ENCODE results near the gene SV2C.

DNA sequence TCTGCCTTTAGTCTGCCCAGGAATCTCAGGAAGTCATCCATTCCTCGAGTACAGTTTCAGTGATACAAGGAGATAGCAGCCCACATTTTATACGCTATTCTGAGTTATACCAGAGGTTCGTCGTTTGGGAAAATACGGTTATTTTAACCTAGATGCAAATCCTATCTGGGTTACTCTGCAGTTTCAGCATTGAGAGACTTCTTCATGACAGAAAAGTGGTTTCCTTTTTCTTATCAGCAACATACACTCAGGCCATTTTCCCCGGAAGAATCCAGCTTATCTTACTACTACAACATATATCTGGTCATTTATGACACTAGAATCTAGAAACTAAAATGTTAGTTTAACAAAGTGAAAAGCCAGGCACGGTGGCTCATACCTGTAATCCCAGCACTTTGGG is 236.5 kb downstream of the SV2C start:
- TF ChIP-seq, protein P1, sequence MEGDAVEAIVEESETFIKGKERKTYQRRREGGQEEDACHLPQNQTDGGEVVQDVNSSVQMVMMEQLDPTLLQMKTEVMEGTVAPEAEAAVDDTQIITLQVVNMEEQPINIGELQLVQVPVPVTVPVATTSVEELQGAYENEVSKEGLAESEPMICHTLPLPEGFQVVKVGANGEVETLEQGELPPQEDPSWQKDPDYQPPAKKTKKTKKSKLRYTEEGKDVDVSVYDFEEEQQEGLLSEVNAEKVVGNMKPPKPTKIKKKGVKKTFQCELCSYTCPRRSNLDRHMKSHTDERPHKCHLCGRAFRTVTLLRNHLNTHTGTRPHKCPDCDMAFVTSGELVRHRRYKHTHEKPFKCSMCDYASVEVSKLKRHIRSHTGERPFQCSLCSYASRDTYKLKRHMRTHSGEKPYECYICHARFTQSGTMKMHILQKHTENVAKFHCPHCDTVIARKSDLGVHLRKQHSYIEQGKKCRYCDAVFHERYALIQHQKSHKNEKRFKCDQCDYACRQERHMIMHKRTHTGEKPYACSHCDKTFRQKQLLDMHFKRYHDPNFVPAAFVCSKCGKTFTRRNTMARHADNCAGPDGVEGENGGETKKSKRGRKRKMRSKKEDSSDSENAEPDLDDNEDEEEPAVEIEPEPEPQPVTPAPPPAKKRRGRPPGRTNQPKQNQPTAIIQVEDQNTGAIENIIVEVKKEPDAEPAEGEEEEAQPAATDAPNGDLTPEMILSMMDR (IDR thresholded peaks at IDR 0.05; ENCODE audit: borderline replicate concordance, extremely low read depth, low read length, poor library complexity, severe bottlenecking) = no peak
- TF ChIP-seq EZH2 (IDR thresholded peaks at IDR 0.05; ENCODE audit: borderline replicate concordance, low read depth, low read length, severe bottlenecking) = no peak
